A549 (cell line): ENCODE data around the gene GDF9. TPM values are rescaled to one million over a fixed set of nuclear protein-coding genes. Genes with fewer than 3 reads are reported as not detected.

Experiments
- ATAC-seq, 2 experiments: fragments of 200-7000 bp in 1 of 2; fragments of >200 bp in 1 of 2; cut with Nextera tagmentation in 1 of 2; cut with Tn5 transposase in 1 of 2; 3 replicates each; pipeline versions ENCODE4 v1.8.0 to v1.9.1; 2018 to 2020; ENCODE audit warnings: mild to moderate bottlenecking in 1 of 2, moderate library complexity in 1 of 2
- CTCF ChIA-PET: fragments of 300-600 bp; sonication (Branson Sonifier 250); formaldehyde crosslinking; extraction: SDS; loops from one replicate; lab custom pipeline; 2021; ENCODE audit warnings: antibody characterized with exemption, inconsistent platforms; lab: Yijun Ruan, JAX
- POLR2A ChIA-PET: fragments of 350-600 bp; formaldehyde crosslinking; extraction: SDS; loops from one replicate; lab custom pipeline; 2021; ENCODE audit warnings: antibody characterized with exemption, inconsistent platforms; lab: Yijun Ruan, JAX
- DNase-seq, 2 experiments: peaks; one replicate each; pipeline versions ENCODE4 v3.0.0 to v3.0.0-alpha.2; 2011 to 2016; ENCODE audit warnings: low read depth in 1 of 2, low spot score in 1 of 2
- FAIRE-seq: peaks from 2 replicates; lab custom pipeline; 2011; peaks lifted over from hg19 to GRCh38; lab: Jason Lieb, UNC
- H3K27ac ChIP-seq, 2 experiments: fragments of >200 bp; sonication (Bioruptor Twin); formaldehyde crosslinking; 3 replicates each; pipeline ENCODE4 v1.5.1; 2016 to 2017
- H3K4me1 ChIP-seq: fragments of >200 bp; sonication (Bioruptor Twin); formaldehyde crosslinking; 3 replicates; pipeline ENCODE4 v1.6.1; 2016
- H3K4me2 ChIP-seq: fragments of >200 bp; sonication (Bioruptor Twin); formaldehyde crosslinking; 3 replicates; pipeline ENCODE4 v1.6.1; 2016
- H3K4me3 ChIP-seq: fragments of >200 bp; sonication (Bioruptor Twin); formaldehyde crosslinking; 3 replicates; pipeline ENCODE4 v1.5.1; 2016
- H3K9me3 ChIP-seq: fragments of >200 bp; sonication (Bioruptor Twin); formaldehyde crosslinking; 3 replicates; pipeline ENCODE4 v1.6.1; 2016
- CTCF ChIP-seq: fragments of >200 bp; sonication (Bioruptor Twin); formaldehyde crosslinking; IDR thresholded peaks from 3 replicates; pipeline ENCODE4 v1.5.1; 2016
- EP300 ChIP-seq, 2 experiments: fragments of >200 bp; sonication (Bioruptor Twin); formaldehyde crosslinking; IDR thresholded peaks; 2 replicates in 1 of 2; 3 replicates in 1 of 2; pipeline ENCODE4 v1.6.1; 2016 to 2017
- HMGXB4 ChIP-seq: fragments of 250-450 bp; sonication (Bioruptor Pico); IDR thresholded peaks from 2 replicates; pipeline ENCODE4 v1.5.0; 2021; ENCODE audit warnings: mild to moderate bottlenecking, moderate library complexity, borderline replicate concordance
- HOXB13 ChIP-seq: fragments of 250-450 bp; sonication (Bioruptor Pico); IDR thresholded peaks from 2 replicates; pipeline ENCODE4 v1.5.0; 2020; ENCODE audit warnings: low read depth, mild to moderate bottlenecking, moderate library complexity
- JUNB ChIP-seq: fragments of >200 bp; sonication (Bioruptor Twin); formaldehyde crosslinking; IDR thresholded peaks from 2 replicates; pipeline ENCODE4 v1.6.1; 2016
- MAFK ChIP-seq: fragments of 450-650 bp; IDR thresholded peaks from 2 replicates; pipeline ENCODE4 v1.6.1; 2014; ENCODE audit not compliant: partially characterized antibody
- MYC ChIP-seq: IDR thresholded peaks from 2 replicates; pipeline ENCODE4 v1.6.1; 2012; ENCODE audit warnings: mild to moderate bottlenecking, inconsistent platforms, low read length, improper control_type of control experiment, borderline replicate concordance
- NFE2L2 ChIP-seq: fragments of 150-350 bp; conservative IDR thresholded peaks from 2 replicates; pipeline ENCODE4 v1.6.1; 2014; ENCODE audit warnings: low read length
- RAD21 ChIP-seq, 2 experiments: fragments of >200 bp in 1 of 2; sonication (Bioruptor Twin) in 1 of 2; formaldehyde crosslinking in 1 of 2; IDR thresholded peaks in 1 of 2; conservative IDR thresholded peaks in 1 of 2; 2 replicates in 1 of 2; 3 replicates in 1 of 2; pipeline ENCODE4 v1.6.1; 2012 to 2018; ENCODE audit warnings: inconsistent platforms in 1 of 2
- RARB ChIP-seq: fragments of 250-450 bp; sonication (Bioruptor Pico); IDR thresholded peaks from 2 replicates; pipeline ENCODE4 v1.8.0; 2021; ENCODE audit warnings: mild to moderate bottlenecking, moderate library complexity
- RCOR1 ChIP-seq: fragments of 150-350 bp; IDR thresholded peaks from 2 replicates; pipeline ENCODE4 v1.6.1; 2014; ENCODE audit warnings: antibody characterized with exemption, low read length, low read depth
- REST ChIP-seq: fragments of 200-600 bp; sonication (generic); IDR thresholded peaks from 2 replicates; pipeline ENCODE4 v1.6.1; 2016; ENCODE audit warnings: antibody characterized with exemption, mild to moderate bottlenecking, moderate library complexity
- ZC3H11A ChIP-seq: fragments of 450-650 bp; IDR thresholded peaks from 2 replicates; pipeline ENCODE4 v1.6.1; 2014; ENCODE audit warnings: antibody characterized with exemption, mild to moderate bottlenecking
- ZFP36 ChIP-seq: fragments of 450-650 bp; IDR thresholded peaks from 2 replicates; pipeline ENCODE4 v1.6.1; 2014; ENCODE audit warnings: borderline replicate concordance; ENCODE audit not compliant: partially characterized antibody
- ZNF302 ChIP-seq: fragments of 250-450 bp; sonication (Bioruptor Pico); IDR thresholded peaks from 2 replicates; pipeline ENCODE4 v1.9.0; 2021; ENCODE audit warnings: inconsistent platforms, mild to moderate bottlenecking, moderate library complexity
- ZSCAN20 ChIP-seq: fragments of 250-450 bp; sonication (Bioruptor Pico); IDR thresholded peaks from 2 replicates; pipeline ENCODE4 v1.8.0; 2022; ENCODE audit warnings: mild to moderate bottlenecking, moderate library complexity
- WGBS: methylation state at CpG from one replicate; pipeline ENCODE4 v1.1.6; 2017; ENCODE audit errors: missing lambda C conversion rate; 5-methylcytosine and 5-hydroxymethylcytosine counted together
- polyA plus RNA-seq, 4 experiments: library from polyadenylated mRNA; depleted of rRNA in 3 of 4; stranded (reverse); fragments of >200 nt; fragmentation: RNase III in 1 of 4; extraction: RNeasy Plus Mini Kit Qiagen cat#74134 plus additional on column Dnase treatment in 1 of 4; gene quantifications; 2 replicates in 3 of 4; 3 replicates in 1 of 4; pipeline ENCODE4 v1.2.3, GENCODE V29; 2011 to 2017

The GDF9 gene
- polyA plus RNA-seq, 2 of the 4 experiments (the other 2 are of a cell fraction): 0.49 to 0.85 TPM

GRCh38 chr5:132868754-132869153 is 2.5 kb upstream of the GDF9 start:
- TF ChIP-seq MAFK (no peak), ZC3H11A (no peak), RCOR1 (no peak), MYC (no peak), JUNB (no peak), HMGXB4 (CRISPR knock-in tag) (no peak), HOXB13 (CRISPR knock-in tag) (no peak), ZFP36 (no peak), NFE2L2 (no peak), RARB (CRISPR knock-in tag) (no peak), ZSCAN20 (CRISPR knock-in tag) (no peak), CTCF (no peak), ZNF302 (no peak), RAD21 (conservative IDR thresholded peaks at IDR 0.05 in 1 of 2, IDR thresholded peaks at IDR 0.05 in 1 of 2) (no peak)
- CTCF ChIA-PET: interaction anchor here (0.7 to 1.6 kb wide), 5 partner anchors 8 to 164 kb away, joined by 3 to 9 read pairs (median 4); partner anchors contain the start of gene SHROOM1
- ATAC-seq (no peak), DNase-seq (no peak), FAIRE-seq (no peak)
- Histone ChIP-seq H3K27ac (no peak overlapping the region), H3K4me3 (no peak overlapping the region), H3K9me3 (no peaks in the 10 kb centered on the region), H3K4me1 (peaks cover 18% of the 10 kb centered on the region; the same call in 2 of the 3 replicates), H3K4me2 (no peak overlapping the region)
- 90% methylated on average over 4 of the region's 4 CpGs for WGBS
- POLR2A ChIA-PET: interaction anchor here (0.6 to 0.7 kb wide), 2 partner anchors 93 to 131 kb away, joined by 3 to 5 read pairs; partner anchors contain the start of gene KIF3A

GRCh38 chr5:132867046-132867451 is 780 bp upstream of the GDF9 start:
- POLR2A ChIA-PET: interaction anchor here (0.6 to 1.4 kb wide), 4 partner anchors 10 to 185 kb away, joined by 3 to 4 read pairs (median 3); partner anchors contain the start of gene HSPA4
- 3% methylated on average over 9 of the region's 13 CpGs for WGBS
- no peak for TF ChIP-seq EP300 (IDR thresholded peaks at IDR 0.05)
- TF ChIP-seq REST: peak; percentile 30; the same call in 1 of the 2 replicates
- CTCF ChIA-PET: interaction anchor here (1.1 to 7.6 kb wide), 5 partner anchors 11 to 481 kb away, joined by 4 to 69 read pairs (median 6); partner anchors contain the start of gene SHROOM1
- Histone ChIP-seq H3K9me3 (no peaks in the 10 kb centered on the region), H3K4me3 (peak overlapping the region; percentile 73), H3K27ac (peak overlapping the region; percentile 92 to 95), H3K4me1 (peaks cover 12% of the 10 kb centered on the region; the same call in 1 of the 3 replicates), H3K4me2 (peak overlapping the region; percentile 70)
- DNase-seq (no peak), ATAC-seq (peak in 1 of 2 experiments; percentile 33; a peak in 4 of 6 replicates), FAIRE-seq (no peak)
